ENCODE results near the gene CELF4.

DNA sequence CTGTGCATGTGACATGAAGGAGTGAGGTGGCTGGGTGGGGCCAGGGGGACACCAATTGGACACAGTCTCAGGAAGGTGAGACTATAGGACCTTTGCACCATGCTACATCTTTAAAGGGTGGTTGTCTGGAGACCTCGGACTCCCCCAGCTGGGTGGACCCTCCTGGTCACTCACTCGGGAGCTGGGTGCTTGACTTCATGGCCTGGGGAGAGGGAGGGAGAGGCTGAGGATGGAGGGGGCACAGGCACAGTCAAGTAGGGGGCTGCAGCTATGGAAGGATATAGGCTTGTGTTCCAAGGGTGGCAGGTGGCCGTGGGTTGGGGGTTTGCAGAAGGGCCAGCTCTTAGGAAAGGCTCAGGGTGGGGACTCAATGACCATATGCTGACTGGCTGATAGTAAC, 7.1 kb upstream of the CELF4 start:
- TF ChIP-seq, protein P1, sequence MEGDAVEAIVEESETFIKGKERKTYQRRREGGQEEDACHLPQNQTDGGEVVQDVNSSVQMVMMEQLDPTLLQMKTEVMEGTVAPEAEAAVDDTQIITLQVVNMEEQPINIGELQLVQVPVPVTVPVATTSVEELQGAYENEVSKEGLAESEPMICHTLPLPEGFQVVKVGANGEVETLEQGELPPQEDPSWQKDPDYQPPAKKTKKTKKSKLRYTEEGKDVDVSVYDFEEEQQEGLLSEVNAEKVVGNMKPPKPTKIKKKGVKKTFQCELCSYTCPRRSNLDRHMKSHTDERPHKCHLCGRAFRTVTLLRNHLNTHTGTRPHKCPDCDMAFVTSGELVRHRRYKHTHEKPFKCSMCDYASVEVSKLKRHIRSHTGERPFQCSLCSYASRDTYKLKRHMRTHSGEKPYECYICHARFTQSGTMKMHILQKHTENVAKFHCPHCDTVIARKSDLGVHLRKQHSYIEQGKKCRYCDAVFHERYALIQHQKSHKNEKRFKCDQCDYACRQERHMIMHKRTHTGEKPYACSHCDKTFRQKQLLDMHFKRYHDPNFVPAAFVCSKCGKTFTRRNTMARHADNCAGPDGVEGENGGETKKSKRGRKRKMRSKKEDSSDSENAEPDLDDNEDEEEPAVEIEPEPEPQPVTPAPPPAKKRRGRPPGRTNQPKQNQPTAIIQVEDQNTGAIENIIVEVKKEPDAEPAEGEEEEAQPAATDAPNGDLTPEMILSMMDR (optimal IDR thresholded peaks at IDR 0.05 in 1 of 3, IDR thresholded peaks at IDR 0.05 in 1 of 3, conservative IDR thresholded peaks at IDR 0.05 in 1 of 3; ENCODE audit: extremely low read depth in 1 of 3, insufficient read depth in 2 of 3, low read length in 3 of 3), result no peak
- no peak for TF ChIP-seq EZH2 (IDR thresholded peaks at IDR 0.05; ENCODE audit: low read length)

All from keratinocyte (primary cell).